HEK293T (cell line): ENCODE data around the gene DNAH10.

Experiments used
- ARNT ChIP-seq: fragments of 450-650 bp; IDR thresholded peaks from 2 replicates; pipeline ENCODE4 v1.6.1; 2017; ENCODE audit warnings: mild to moderate bottlenecking
- BHLHE40 ChIP-seq: fragments of 450-650 bp; IDR thresholded peaks from 2 replicates; pipeline ENCODE4 v1.6.1; 2016; ENCODE audit warnings: mild to moderate bottlenecking, moderate library complexity, borderline replicate concordance
- CTBP1 ChIP-seq: fragments of 450-650 bp; IDR thresholded peaks from 2 replicates; pipeline ENCODE4 v1.6.1; 2016; ENCODE audit warnings: borderline replicate concordance
- ELF4 ChIP-seq: fragments of 450-650 bp; IDR thresholded peaks from 2 replicates; pipeline ENCODE4 v1.6.1; 2017; ENCODE audit warnings: antibody characterized with exemption
- FOXA1 ChIP-seq: fragments of 450-650 bp; IDR thresholded peaks from 2 replicates; pipeline ENCODE4 v1.6.1; 2016; ENCODE audit warnings: mild to moderate bottlenecking
- FOXK2 ChIP-seq: fragments of 450-650 bp; IDR thresholded peaks from 2 replicates; pipeline ENCODE4 v1.6.1; 2016; ENCODE audit warnings: mild to moderate bottlenecking
- FOXM1 ChIP-seq: fragments of 450-650 bp; IDR thresholded peaks from 2 replicates; pipeline ENCODE4 v1.6.1; 2017; ENCODE audit warnings: mild to moderate bottlenecking, borderline replicate concordance
- HDGF ChIP-seq: fragments of 450-650 bp; IDR thresholded peaks from 2 replicates; pipeline ENCODE4 v1.6.1; 2017; ENCODE audit warnings: antibody characterized with exemption, borderline replicate concordance
- L3MBTL2 ChIP-seq: fragments of 450-650 bp; conservative IDR thresholded peaks from 2 replicates; pipeline ENCODE4 v1.6.1; 2016; ENCODE audit warnings: mild to moderate bottlenecking
- LEF1 ChIP-seq: fragments of 450-650 bp; IDR thresholded peaks from 2 replicates; pipeline ENCODE4 v1.6.1; 2017; ENCODE audit warnings: mild to moderate bottlenecking, borderline replicate concordance
- NFRKB ChIP-seq: fragments of 450-650 bp; IDR thresholded peaks from 2 replicates; pipeline ENCODE4 v1.6.1; 2016; ENCODE audit warnings: mild to moderate bottlenecking, moderate library complexity
- SP1 ChIP-seq: fragments of 450-650 bp; IDR thresholded peaks from 2 replicates; pipeline ENCODE4 v1.6.1; 2017
- SUZ12 ChIP-seq: fragments of 450-650 bp; IDR thresholded peaks from 2 replicates; pipeline ENCODE4 v1.6.1; 2016; ENCODE audit warnings: mild to moderate bottlenecking
- TARDBP ChIP-seq: fragments of 450-650 bp; IDR thresholded peaks from 2 replicates; pipeline ENCODE4 v1.6.1; 2016

- TF ChIP-seq SP1: no peak
- TF ChIP-seq TARDBP: no peak
- no peak for TF ChIP-seq CTBP1
- no peak for TF ChIP-seq NFRKB
- no peak for TF ChIP-seq ARNT
- TF ChIP-seq BHLHE40: no peak
- TF ChIP-seq FOXA1: no peak
- TF ChIP-seq HDGF: no peak
- TF ChIP-seq L3MBTL2: no peak
- no peak for TF ChIP-seq FOXM1
- TF ChIP-seq ELF4: no peak
- no peak for TF ChIP-seq SUZ12
- no peak for TF ChIP-seq LEF1
- TF ChIP-seq FOXK2: no peak
Observed at GRCh38 chr12:123917337-123917850, 155.3 kb downstream of the DNAH10 start.
